Posterior vena cava (tissue), 2 donors: Measurements from ENCODE around the gene HOXD8. TPM values are rescaled to one million over a fixed set of nuclear protein-coding genes. Genes with fewer than 3 reads are reported as not detected.

Experiments used
- DNase-seq: peaks from one replicate; pipeline ENCODE4 v3.0.0-alpha.2; 2020; ENCODE audit warnings: low spot score
- intact Hi-C, 2 donors: fragments of 100-400 bp; cut with DNase I; formaldehyde crosslinking; loops; one replicate each; pipeline versions ENCODE4 v1.14.1 to v1.14.2; 2022 to 2023
- total RNA-seq, 2 donors: library from RNA; stranded (reverse); fragmentation: NEBNext Ultra II Directional; extraction: Animal tissue kit (Norgen Biotek cat#: 25700); gene quantifications; one replicate each; pipeline ENCODE4 v1.2.1, GENCODE V29; 2021
- donor health status: DM: yes; HTN: yes; CAD: no.
- donor health status: DM: yes; HTN: yes; CAD: no.

The HOXD8 gene
- total RNA-seq, 2 donors from 2014 or later = 30.6 to 31.3 TPM

DNA sequence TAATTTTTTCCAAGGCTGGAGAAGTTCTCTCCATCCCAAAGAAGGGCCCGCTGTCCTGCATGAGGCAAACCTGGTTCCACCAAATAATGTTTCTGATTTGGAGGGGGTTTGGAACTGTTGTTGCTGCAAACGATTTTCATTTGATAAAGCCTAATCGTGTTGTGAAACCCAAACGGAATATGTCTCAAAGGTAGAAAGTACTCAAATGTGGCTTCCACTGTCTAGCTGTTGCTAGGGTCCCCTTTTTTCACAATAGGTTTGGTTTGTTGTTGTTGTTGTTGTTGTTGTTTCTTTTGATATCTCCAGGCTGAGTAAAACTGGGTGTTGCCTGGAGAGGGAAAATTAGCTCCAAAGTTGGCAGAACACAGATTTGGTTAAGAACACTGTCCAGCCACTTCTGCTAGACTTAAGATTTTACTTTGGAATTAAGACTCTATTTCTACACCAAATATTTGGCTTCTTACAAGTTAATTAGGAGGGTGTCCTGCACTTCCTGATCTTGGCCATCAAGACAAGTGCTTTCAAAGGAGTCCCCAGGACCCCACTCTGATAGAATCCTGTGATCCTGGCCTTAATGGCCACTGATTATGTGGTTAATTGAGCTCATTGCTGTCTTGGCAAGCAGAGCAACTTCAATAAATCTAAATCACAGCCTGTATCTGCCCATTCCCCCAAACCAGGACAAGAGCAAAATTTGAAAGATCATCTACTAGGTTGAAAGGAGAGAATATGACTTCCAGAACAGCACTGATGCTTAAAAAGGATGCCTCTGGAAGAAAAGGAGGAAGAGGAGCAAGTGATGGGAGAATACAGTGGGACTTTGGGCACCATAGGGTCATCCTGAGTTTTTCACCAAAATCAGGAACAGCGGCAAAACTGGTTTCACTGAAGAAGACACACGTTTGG lies 40.3 kb upstream of the HOXD8 start:
- no peak for DNase-seq
- intact Hi-C loops = loop anchor here (5.0 to 10.0 kb wide), 2 partner anchors 402 to 404 kb away; no protein-coding TSS in a partner anchor

DNA sequence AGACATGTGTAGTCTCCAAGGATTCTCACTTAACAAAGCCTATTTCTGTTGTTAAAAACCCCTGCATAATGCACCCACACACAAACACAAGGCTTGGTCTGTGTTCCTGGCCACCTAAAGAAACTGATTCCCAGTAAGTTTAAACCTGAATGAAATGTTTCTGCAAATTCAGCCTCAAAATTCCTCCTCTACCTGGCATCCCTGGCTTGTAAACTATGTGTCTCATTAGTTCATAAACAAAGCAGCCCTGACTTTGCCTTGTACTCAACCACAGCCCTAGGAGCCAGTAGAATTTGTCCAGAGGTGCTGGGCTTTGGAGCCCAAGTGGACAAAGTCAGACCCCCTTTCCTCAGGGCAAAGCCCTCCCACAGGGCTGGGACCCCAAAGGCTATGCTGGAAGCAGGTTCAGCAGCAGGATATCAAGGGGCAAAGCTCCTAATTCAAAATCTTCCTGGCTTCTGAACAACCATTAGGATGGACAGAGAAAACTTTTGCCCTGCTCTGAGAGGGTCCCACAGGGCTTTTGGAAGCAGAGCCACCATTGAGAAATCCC lies 39.6 kb upstream of the HOXD8 start:
- DNase-seq = no peak
- intact Hi-C loops = loop anchor here (5.0 to 10.0 kb wide), 4 partner anchors 403 to 1595 kb away; no protein-coding TSS in a partner anchor

DNA sequence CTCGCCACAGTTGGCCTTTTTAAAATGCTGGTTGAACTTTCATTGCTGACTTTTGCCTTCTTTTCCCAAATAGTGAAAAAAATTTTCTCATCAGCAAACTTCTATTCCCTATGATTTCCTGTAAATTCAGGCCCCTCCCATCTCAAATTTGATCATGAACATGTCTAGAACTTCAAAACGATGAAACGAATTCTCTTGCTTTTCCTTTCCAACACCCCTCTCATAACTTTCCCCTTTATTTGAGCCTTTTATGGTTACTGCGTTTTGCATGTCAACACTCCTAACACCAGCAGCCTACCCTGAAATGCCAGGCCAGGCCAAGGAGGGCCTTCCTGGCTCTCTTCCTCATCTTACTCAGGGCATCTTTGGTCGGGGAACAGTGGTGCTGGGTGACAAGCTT lies 38.6 kb upstream of the HOXD8 start:
- no peak for DNase-seq
- intact Hi-C loops = loop anchor here in 1 of 2 donors (10.0 kb wide), 2 partner anchors 726 to 1596 kb away; no protein-coding TSS in a partner anchor

DNA sequence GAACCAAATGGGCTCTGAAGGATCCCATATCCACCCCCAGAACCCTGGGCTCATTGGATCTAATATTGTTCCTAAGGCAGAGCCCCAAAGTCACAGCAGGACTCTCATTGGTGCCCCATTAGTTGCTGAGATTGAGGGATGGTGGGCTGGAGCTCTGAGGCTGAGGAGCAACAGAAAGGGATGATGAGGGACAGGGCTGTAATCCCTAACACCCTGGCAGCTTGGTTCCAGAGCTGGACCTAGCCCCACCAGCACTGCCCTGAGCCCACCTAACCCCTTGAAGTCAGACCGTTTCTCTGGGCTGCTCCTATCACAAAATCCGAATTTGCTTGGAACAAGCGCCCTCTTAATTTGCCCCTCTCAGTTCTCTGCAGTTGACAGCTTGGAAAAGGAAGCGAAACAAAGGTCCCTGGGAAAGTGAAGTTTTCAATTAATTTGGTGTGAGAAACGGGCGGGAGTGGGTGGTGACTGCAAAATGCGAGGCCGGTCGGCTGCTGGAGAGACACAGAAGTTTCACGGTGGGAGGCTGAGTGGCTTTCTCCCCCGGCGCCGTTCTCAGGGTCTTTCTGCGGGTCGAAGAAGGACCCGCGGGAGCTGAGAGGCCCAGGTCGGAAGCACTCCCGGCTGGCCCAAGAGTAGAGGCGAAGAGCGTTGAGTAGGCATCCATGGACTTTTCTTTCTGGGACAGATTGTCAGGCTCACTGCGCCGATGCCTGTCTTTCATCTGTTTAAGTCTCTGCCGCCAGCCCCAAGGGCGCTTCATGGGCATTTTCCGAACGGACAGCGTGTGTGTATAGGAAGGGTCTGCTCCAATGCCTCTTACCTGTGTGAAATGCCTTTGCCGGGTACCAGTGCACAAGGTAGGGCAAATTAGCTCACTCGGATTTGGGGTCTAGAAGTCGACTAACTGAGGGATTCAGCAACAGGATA lies 37.9 kb upstream of the HOXD8 start:
- intact Hi-C loops = loop anchor here in 1 of 2 donors (10.0 kb wide), 2 partner anchors 727 to 1597 kb away; no protein-coding TSS in a partner anchor
- DNase-seq = no peak

DNA sequence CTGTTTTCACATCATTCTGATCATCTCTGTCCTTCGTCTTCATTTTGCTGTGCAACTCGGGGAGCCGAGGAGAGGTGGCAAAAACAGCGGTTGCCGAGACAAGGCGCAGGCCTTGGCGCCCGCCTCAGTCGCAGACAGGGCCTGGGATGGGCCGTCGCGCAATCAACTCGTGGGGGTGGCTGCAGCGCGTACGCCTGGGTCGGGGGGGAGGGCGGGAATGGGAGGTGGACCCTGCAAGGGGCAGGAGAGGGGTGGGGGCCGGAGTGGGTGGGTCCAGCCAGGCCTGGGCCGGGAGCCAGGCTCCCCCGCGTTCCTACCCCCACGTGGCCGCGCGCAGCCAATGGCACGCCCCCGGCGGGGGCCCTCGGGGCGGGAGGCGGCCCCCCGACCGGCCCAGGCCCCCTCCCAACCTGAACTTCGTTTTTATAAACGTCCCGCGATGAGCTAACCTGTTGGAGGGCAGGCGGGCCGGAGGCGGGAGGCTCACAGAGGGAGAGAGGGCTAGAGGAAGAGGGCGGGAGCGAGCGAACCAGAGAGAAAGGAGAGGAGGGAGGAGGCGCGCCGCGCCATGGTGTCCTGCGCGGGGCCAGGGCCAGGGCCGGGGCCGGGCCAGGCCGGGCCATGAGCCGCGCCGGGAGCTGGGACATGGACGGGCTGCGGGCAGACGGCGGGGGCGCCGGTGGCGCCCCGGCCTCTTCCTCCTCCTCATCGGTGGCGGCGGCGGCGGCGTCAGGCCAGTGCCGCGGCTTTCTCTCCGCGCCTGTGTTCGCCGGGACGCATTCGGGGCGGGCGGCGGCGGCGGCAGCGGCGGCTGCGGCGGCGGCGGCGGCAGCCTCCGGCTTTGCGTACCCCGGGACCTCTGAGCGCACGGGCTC lies 37.0 kb upstream of the HOXD8 start, which contains the start of gene HOXD13:
HOXD13 (plus strand) TSS at position 452 of the 875 bp plus-strand sequence; CDS start at position 622, 170 bp downstream.
- peak; percentile 80 for DNase-seq
- intact Hi-C loops = loop anchor here in 1 of 2 donors (10.0 kb wide), 2 partner anchors 728 to 1598 kb away; no protein-coding TSS in a partner anchor

DNA sequence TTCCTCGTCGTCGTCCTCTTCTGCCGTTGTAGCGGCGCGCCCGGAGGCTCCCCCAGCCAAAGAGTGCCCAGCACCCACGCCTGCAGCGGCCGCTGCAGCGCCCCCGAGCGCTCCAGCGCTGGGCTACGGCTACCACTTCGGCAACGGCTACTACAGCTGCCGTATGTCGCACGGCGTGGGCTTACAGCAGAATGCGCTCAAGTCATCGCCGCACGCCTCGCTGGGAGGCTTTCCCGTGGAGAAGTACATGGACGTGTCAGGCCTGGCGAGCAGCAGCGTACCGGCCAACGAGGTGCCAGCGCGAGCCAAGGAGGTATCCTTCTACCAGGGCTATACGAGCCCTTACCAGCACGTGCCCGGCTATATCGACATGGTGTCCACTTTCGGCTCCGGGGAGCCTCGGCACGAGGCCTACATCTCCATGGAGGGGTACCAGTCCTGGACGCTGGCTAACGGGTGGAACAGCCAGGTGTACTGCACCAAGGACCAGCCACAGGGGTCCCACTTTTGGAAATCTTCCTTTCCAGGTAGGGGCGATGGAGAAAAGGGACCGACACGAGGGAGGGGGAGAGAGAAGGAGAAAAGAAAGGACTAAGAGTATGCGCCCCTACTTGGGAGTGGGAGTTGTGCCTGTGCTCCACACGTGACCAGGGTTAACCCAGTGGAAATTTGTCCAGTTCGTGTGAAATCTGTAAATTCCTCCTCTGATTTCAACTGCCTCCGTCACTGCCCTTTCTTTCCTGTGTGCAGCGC lies 36.2 kb upstream of the HOXD8 start:
- no peak for DNase-seq
- intact Hi-C loops = loop anchor here in 1 of 2 donors (10.0 kb wide), 2 partner anchors 729 to 1599 kb away; no protein-coding TSS in a partner anchor

DNA sequence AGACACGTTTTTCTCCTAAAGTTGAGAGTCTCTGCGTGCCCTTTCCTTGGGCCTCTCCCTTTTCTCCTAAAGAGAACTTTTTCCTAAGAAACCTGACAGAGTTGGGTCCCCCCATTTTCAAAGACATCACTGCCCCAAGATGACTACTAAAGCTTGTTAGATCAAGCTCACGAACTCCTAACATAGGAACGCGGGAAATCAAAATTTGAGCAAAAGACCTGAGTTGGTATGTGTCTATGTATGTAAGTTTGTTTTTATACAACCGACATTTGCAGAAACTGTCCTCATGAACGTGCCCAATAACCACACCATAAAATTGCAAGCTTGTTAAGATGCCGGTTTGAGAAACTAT lies 35.6 kb upstream of the HOXD8 start:
- DNase-seq = no peak
- intact Hi-C loops = loop anchor here in 1 of 2 donors (10.0 kb wide), 2 partner anchors 729 to 1599 kb away; no protein-coding TSS in a partner anchor

DNA sequence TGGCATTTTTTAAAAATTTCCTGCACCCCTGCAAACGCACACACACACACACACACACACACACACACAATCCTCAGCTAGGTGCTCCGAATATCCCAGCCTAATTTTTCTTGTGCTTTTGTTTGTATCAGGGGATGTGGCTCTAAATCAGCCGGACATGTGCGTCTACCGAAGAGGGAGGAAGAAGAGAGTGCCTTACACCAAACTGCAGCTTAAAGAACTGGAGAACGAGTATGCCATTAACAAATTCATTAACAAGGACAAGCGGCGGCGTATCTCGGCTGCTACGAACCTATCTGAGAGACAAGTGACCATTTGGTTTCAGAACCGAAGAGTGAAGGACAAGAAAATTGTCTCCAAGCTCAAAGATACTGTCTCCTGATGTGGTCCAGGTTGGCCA lies 35.2 kb upstream of the HOXD8 start:
- DNase-seq = no peak
- intact Hi-C loops = loop anchor here in 1 of 2 donors (10.0 kb wide), 2 partner anchors 730 to 1600 kb away; no protein-coding TSS in a partner anchor

DNA sequence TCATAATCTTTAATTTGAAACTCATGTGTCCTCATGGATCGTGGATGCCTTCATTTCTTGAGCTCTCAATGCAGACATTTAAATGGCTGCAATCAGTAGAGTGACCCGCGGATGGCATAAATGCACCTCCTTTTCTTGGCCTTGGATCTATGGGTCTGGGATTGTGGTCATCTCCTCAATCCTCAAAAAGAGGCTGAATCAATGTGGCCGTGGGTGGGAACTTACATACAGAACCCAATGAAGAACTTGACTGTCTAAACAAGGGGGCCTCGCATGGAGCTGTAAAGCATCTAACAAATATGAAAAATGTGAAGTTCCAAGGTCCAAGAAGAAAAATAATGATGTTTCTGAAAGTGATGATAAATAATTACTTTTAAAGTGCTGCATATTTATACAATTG lies 34.1 kb upstream of the HOXD8 start:
- no peak for DNase-seq
- intact Hi-C loops = loop anchor here in 1 of 2 donors (10.0 kb wide), 2 partner anchors 731 to 1601 kb away; no protein-coding TSS in a partner anchor

DNA sequence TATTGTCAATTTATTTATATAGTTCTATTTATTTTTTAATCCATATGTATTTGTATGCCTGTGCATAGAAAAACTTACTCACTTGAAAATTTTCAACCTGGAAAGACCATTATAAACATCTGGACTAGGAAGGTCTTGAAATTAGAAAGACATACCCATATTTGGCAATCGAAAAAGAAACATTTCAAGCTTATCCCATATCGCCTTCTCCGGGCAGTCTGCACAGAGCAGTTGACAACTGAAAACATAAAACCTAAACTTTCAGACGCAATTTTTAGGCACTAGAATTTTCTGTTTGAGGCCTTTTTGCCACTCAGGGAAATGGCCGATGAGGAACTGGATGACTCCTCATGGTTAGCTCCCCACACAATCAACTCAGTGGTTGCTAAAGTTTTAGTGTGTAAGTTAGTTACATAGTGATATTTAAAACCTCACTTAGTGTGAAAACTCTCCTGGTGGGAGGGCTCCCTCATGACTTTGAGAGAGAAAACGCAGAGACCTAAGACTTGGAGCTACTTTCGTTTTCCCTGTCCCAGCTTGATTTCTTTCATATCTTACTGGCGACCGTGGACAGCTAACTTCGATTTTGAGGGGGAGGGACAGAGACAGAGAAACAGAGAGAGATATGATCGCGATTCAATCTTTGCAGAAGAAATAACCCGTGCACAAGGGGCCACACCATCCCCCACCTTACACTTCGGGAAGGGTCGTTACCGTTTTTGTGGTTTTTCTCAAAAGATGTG lies 33.1 kb upstream of the HOXD8 start:
- no peak for DNase-seq
- intact Hi-C loops = loop anchor here in 1 of 2 donors (10.0 kb wide), 2 partner anchors 732 to 1602 kb away; no protein-coding TSS in a partner anchor

DNA sequence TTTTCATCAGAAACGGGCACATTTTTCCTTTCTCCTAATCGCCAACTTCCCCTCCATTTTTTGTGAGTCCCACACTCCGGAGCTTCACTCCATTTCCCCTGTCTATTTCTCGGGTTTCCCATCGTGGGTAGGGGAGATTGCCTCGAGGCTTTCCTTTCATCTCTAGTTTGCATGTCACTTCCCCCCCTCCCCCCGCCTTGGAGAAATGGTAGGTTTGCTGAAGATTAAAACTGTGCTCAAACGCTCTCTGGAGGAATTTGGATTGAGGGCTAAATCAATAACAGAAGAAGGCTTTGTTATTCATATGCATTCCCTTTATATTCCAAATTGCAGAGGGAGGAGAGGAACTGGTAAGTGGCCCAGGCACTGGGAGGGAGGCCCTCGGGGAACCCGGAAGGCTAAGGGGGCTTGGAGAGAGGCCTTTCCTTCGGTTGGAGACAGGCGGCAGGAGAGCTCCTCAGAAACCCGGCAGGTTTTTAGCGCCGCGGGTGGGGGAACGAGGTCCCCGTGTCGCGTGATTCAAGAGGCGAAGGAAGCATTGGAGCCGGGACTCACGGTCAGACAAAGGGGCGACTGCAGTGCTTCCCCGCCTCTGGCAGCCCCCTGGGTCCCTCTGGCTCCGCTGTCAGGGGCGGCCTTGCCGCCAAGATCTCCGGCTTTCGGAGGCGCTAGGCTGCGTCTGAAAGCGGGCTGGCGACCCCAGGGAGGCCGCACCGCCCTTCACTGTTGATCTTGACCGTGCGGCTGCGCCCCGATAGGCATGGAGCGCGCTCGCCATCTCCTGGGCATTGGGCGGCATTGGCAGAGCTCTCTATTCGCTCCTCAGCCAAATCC lies 32.3 kb upstream of the HOXD8 start:
- DNase-seq = peak; percentile 89
- intact Hi-C loops = loop anchor here in 1 of 2 donors (10.0 kb wide), 2 partner anchors 732 to 1602 kb away; no protein-coding TSS in a partner anchor

DNA sequence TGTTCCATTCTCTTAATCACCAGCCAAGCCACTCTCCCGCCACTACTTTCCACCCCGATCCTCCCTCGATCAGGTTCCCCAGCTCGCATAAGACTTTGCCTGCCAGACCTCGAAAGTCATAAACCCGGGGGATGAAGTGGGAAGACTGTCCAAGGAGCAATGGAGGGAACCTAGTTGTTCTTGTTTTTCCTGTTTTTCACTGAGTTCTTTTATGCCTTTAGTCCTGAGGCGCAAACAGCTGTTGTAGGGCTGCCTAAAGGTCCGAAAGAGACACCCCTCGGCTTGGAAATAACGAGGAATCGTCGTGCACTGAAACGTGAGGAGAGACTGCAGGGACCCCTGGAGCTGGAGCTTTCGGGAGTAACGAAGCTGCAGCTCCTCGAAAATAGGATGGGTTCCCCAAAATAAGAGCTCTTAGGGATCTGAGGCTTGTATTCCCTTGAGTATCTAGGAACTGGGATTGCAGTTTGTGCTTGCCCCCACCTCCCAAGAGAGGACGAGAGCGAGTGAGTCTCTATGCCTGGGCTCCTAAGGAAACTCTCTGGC lies 31.6 kb upstream of the HOXD8 start:
- intact Hi-C loops = loop anchor here in 1 of 2 donors (10.0 kb wide), 2 partner anchors 733 to 1603 kb away; no protein-coding TSS in a partner anchor
- DNase-seq = no peak

DNA sequence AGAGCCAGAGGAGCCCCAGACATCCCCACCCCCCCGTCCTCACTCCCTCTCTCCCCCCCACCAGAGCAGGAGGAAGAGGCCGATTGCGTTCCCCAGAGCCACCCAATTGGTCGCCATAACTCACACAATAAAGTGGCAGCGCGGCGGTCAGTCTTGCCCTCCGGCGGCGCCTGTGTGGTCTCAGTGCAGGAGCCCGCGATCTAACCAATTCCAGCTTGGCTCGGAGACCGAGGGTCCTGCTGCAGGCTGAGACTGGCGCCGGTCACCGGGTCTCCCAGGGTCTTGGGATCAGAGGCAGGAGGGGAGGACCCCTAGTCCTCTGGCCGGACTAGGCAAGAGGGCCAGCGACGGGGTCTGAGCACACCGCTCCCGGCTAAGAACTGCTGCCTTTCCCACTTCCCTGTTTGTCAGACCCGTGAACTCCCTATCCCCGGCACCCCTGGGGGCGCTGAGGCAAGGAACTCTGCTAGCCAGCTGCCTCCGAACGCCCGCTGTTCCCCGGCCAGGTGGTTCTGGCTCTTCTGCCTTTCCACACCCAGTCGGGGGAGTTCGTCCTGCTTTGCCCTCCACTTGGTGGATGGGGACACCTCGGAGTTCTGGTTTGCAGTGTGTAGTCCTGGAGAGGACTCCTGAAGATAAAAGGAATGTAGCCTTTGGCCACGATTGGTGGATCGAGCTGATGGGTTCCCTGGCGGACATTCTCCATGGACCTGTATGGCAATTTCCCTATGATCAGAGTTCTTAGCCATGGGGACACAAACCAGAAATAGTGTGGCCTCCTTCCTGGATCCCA lies 30.9 kb upstream of the HOXD8 start:
- intact Hi-C loops = loop anchor here in 1 of 2 donors (10.0 kb wide), 2 partner anchors 734 to 1604 kb away; no protein-coding TSS in a partner anchor
- peak; percentile 78 for DNase-seq

DNA sequence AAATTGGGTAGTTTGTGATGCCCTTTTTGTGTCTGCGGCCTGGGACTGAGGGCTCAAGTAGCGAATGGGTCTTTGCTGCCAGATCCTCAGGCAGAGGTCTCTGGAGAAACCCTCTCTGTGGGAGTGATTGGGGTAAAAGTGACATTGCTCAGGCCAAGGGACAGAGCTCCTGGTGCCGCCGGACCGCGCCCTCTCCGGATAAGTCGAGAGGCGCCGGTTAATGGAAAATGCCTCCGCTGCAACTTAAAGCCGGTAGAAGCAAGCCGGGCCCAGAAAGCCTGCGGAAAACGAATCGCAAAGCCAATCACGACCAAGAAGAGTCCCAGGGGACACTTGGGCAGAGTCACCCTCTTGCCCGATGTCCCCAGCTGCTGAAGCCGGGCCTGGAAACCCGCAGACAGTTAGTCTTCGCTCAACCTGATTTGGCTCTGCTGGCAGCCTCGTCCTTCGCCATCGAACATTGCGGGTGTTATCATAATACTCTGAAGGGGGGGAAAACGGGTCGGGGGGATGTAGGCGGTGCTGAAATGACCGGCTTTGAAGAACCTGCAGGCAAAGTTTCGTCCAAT lies 30.3 kb upstream of the HOXD8 start:
- no peak for DNase-seq
- intact Hi-C loops = loop anchor here in 1 of 2 donors (10.0 kb wide), 2 partner anchors 734 to 1604 kb away; no protein-coding TSS in a partner anchor
